Measurements from ENCODE around the gene SUMO2.

DNA sequence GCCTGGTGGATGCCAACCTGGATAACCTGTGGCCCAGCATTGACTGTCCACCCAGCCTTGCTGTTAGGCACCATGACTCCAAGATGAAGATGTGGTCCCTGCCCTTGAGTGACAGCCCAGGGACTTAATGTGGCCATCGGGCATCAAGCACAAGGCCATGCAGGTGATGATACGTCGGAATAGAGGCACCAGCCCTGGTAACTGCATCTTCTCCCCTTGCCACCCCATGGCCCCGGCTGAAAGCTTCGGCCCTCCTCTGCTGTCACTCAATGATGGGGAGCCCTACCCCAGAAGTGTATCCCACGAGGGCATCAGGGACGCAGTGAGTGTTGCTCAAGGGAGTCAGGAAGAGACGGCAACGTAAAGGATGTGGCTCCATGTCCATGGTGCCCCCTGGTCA, 53.2 kb downstream of the SUMO2 start:
- TF ChIP-seq POLR2A (IDR thresholded peaks at IDR 0.05): no peak
- TF ChIP-seq, protein P1, sequence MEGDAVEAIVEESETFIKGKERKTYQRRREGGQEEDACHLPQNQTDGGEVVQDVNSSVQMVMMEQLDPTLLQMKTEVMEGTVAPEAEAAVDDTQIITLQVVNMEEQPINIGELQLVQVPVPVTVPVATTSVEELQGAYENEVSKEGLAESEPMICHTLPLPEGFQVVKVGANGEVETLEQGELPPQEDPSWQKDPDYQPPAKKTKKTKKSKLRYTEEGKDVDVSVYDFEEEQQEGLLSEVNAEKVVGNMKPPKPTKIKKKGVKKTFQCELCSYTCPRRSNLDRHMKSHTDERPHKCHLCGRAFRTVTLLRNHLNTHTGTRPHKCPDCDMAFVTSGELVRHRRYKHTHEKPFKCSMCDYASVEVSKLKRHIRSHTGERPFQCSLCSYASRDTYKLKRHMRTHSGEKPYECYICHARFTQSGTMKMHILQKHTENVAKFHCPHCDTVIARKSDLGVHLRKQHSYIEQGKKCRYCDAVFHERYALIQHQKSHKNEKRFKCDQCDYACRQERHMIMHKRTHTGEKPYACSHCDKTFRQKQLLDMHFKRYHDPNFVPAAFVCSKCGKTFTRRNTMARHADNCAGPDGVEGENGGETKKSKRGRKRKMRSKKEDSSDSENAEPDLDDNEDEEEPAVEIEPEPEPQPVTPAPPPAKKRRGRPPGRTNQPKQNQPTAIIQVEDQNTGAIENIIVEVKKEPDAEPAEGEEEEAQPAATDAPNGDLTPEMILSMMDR (IDR thresholded peaks at IDR 0.05): no peak
